C4-2B (cell line): Measurements from ENCODE around the gene TEX36.
"Not testable (repeated sequence)": the region's sequence is repeated elsewhere in the genome, so short reads cannot be mapped to it uniquely, and the experiment has no call there.

Experiments used
- H3K27ac ChIP-seq: fragments of 450-650 bp; 2 replicates; pipeline ENCODE4 v1.5.1; 2017
- ZFX ChIP-seq: fragments of 450-650 bp; IDR thresholded peaks from 2 replicates; pipeline ENCODE4 v1.6.1; 2017
- TF ChIP-seq, protein P1 (sequence below): fragments of 450-650 bp; conservative IDR thresholded peaks from 2 replicates; pipeline ENCODE4 v1.5.1; 2017; ENCODE audit warnings: mild to moderate bottlenecking

Gene TEX36, protein sequence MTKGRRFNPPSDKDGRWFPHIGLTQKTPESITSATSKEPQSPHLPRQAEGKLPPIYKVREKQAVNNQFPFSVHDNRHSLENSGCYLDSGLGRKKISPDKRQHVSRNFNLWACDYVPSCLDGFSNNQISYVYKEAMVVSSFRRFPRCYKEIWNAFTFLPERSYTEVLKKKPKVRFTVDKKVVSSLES

GRCh38 chr10:125683063-125683462, at the start of gene TEX36:
TSS of gene TEX36 (minus strand) at chr10:125683163. CDS start at chr10:125682989, 174 bp downstream.
- peak within 1 kb of the TSS; percentile 79 for H3K27ac ChIP-seq
- TF ChIP-seq, protein P1, sequence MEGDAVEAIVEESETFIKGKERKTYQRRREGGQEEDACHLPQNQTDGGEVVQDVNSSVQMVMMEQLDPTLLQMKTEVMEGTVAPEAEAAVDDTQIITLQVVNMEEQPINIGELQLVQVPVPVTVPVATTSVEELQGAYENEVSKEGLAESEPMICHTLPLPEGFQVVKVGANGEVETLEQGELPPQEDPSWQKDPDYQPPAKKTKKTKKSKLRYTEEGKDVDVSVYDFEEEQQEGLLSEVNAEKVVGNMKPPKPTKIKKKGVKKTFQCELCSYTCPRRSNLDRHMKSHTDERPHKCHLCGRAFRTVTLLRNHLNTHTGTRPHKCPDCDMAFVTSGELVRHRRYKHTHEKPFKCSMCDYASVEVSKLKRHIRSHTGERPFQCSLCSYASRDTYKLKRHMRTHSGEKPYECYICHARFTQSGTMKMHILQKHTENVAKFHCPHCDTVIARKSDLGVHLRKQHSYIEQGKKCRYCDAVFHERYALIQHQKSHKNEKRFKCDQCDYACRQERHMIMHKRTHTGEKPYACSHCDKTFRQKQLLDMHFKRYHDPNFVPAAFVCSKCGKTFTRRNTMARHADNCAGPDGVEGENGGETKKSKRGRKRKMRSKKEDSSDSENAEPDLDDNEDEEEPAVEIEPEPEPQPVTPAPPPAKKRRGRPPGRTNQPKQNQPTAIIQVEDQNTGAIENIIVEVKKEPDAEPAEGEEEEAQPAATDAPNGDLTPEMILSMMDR = no peak
- no peak for TF ChIP-seq ZFX

DNA sequence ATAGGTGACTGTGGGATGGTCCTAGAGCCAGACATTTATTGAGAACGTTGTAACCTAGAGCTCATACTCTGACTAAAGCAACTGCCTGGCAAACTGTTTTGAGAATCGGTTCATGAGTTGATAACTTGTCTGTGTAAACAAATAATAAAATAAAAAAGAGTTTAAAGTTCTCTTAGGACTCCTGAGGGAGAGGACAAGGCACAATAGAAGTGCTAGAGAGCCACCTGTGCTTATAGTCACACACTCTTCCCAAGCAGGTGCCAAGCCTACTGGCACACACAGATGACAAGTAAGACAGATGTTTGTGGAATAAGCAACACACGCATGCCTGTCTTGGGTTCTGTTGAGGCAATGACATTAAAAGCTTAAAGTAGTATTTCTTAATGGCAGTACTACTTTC, 44.5 kb upstream of the TEX36 start:
- TF ChIP-seq, protein P1 = no peak
- TF ChIP-seq ZFX = no peak
- H3K27ac ChIP-seq = no peak overlapping the region

GRCh38 chr10:125726914-125727313, 44.0 kb upstream of the TEX36 start:
- TF ChIP-seq, protein P1 = no peak
- TF ChIP-seq ZFX = no peak
- no peak overlapping the region for H3K27ac ChIP-seq

DNA sequence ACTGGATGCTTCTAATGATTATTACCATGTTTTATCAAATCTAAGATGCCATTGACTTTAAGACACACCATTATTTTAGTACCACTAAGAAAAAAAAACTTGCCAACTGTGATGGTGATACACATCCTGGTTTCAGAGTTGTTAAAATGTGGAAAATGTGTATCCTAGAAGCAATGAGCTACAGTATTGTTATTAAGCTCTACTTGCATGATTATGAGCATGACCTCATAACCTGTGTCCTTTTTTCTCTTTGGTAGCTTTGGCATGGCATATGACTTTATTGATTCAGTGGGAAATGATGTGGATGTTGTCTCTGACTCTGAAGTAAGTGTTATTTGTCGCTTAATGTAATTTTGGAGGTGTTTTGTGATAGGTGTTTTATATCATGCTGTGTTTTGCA, 39.8 kb upstream of the TEX36 start:
- H3K27ac ChIP-seq = no peak overlapping the region
- TF ChIP-seq, protein P1 = no peak
- TF ChIP-seq ZFX = no peak

DNA sequence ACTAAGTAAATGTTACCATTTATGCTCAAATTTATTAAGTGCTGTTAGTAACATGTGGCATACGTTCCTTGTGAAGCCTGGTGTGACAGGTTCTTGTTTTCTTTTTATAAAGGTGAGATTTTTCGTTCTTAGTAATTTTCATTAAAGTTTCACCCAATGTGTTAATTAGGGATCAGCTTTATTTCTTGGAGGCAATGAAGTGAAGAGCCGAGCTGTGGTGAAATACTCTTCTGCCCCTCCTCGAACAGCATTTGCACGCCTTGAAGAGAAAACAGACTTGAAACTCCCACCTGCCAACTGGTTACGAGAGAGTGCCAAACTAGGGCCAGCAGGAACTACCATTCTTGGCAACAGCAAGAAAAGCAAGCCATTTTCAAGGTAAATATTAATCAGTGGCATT, 38.1 kb upstream of the TEX36 start:
- no peak overlapping the region for H3K27ac ChIP-seq
- TF ChIP-seq, protein P1 = no peak
- no peak for TF ChIP-seq ZFX

DNA sequence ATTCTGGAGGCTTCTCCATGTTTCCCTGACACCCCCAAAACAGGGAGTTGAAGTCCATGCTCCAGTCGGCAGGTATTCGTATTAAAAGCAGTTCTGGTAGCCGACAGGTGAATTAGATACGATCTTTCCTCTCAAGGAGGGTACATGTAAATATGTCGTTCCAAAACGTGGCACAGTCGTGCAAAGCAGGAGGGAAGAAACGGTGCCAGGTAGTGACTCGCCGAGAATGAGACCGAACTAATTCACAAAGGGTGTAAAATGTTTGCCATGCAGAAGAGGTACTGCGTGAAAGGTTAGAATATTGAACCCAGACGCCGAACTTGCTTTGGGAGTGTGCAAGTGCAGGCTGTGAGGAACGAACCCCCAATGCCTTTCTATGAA, 37.0 kb upstream of the TEX36 start:
- H3K27ac ChIP-seq = peak overlapping the region; percentile 88
- no peak; the same call in 1 of the 2 replicates for TF ChIP-seq ZFX
- TF ChIP-seq, protein P1 = no peak

DNA sequence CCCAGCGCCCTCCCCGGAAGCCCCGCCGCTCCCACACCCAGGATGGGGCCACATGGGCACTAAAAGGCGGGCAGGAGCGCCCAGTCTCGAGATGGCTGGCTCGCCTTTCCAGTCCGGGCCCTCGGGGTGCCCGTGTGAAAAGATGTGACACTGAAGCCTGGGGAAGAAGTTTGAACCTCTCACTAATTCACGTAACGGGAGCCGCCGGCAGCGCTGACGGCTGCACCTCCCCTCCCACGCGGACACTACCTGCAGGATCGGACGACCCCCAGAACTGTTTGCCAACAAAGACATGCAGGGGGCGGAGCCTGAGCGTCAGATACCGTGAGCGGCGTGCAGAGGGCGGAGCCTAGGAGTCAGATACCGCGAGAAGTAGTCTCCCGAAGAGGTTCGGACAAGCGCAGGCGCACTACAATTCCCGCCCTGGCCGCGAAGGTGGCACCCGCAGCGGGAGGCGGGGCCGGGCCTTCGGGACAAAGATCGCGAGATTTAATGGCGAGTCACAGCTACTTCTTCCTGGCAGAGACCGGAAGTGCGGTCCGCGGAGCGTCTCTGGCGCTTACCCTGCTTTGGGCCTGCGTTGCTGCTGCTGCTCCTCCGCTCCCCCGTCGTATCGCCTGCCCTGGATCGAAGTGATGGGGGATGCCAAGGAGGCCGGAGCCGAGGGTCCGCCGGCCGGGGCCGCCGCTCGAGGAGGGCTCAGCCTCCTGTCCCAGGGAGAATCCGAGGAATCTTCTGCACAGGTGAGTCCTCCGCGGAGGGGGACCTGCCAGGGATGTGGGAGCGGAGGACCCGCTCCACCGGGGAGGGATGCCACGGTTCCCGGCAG, 36.4 kb upstream of the TEX36 start, which contains the start of gene EDRF1:
Gene EDRF1 (plus strand): TSS at position 537 of the 829 bp plus-strand sequence. CDS start 99 bp downstream, at position 636.
- TF ChIP-seq, protein P1 = no peak
- TF ChIP-seq ZFX = peak; percentile 82
- peak within 1 kb of the TSS; percentile 88 for H3K27ac ChIP-seq

GRCh38 chr10:125714728-125715127, 31.8 kb upstream of the TEX36 start:
- not testable (repeated sequence) for H3K27ac ChIP-seq
